NCI-H1694 treated with DMSO at 0.1 percent for 48 hours (cell line): ENCODE results near the gene TNFRSF19.

Experiments
- DNase-seq: peaks from one replicate; lab custom pipeline; 2025; lab: John Stamatoyannopoulos, UW

TNFRSF19 gene

GRCh38 chr13:23628765-23629565 lies 58.8 kb downstream of the TNFRSF19 start:
- no peak for DNase-seq

- no peak for DNase-seq
Observed at GRCh38 chr13:23629566-23630272, 59.5 kb downstream of the TNFRSF19 start.

- DNase-seq = no peak
Observed at GRCh38 chr13:23630349-23631093, 60.3 kb downstream of the TNFRSF19 start.

GRCh38 chr13:23631311-23632047 lies 61.3 kb downstream of the TNFRSF19 start:
- DNase-seq = no peak

GRCh38 chr13:23632048-23632582 lies 61.9 kb downstream of the TNFRSF19 start:
- DNase-seq = no peak

GRCh38 chr13:23632741-23633140 lies 62.5 kb downstream of the TNFRSF19 start:
- no peak for DNase-seq

GRCh38 chr13:23634897-23635296 lies 64.7 kb downstream of the TNFRSF19 start:
- no peak for DNase-seq

- no peak for DNase-seq
Observed at GRCh38 chr13:23636360-23636759, 66.1 kb downstream of the TNFRSF19 start.

GRCh38 chr13:23637829-23638228 lies 67.6 kb downstream of the TNFRSF19 start:
- DNase-seq = peak; percentile 65

GRCh38 chr13:23639674-23640073 lies 69.5 kb downstream of the TNFRSF19 start:
- DNase-seq = no peak

GRCh38 chr13:23642110-23642509 lies 71.9 kb downstream of the TNFRSF19 start:
- no peak for DNase-seq

GRCh38 chr13:23643338-23644125 lies 73.3 kb downstream of the TNFRSF19 start:
- DNase-seq = no peak

GRCh38 chr13:23644126-23644419 lies 73.9 kb downstream of the TNFRSF19 start:
- DNase-seq = no peak

GRCh38 chr13:23644527-23645138 lies 74.4 kb downstream of the TNFRSF19 start:
- DNase-seq = no peak

- DNase-seq = no peak
Observed at GRCh38 chr13:23645851-23646250, 75.6 kb downstream of the TNFRSF19 start.

GRCh38 chr13:23651439-23651838 lies 81.2 kb downstream of the TNFRSF19 start:
- no peak for DNase-seq

GRCh38 chr13:23651887-23652286 lies 81.7 kb downstream of the TNFRSF19 start:
- no peak for DNase-seq

GRCh38 chr13:23652909-23653726 lies 82.9 kb downstream of the TNFRSF19 start:
- DNase-seq = no peak
